ENCODE measurements around the gene ZNF385D.
"Not testable (repeated sequence)": the region's sequence is repeated elsewhere in the genome, so short reads cannot be mapped to it uniquely, and the experiment has no call there.

ZNF385D gene

GRCh38 chr3:21390856-21391255 is 360.2 kb downstream of the ZNF385D start:
- DNase-seq = no peak

- DNase-seq = no peak
Observed at GRCh38 chr3:21390136-21390535, 360.9 kb downstream of the ZNF385D start.

- DNase-seq = not testable (repeated sequence)
Observed at GRCh38 chr3:21387142-21387826, 363.7 kb downstream of the ZNF385D start.

GRCh38 chr3:21378036-21378435 is 373.0 kb downstream of the ZNF385D start:
- DNase-seq = not testable (repeated sequence)

- DNase-seq = no peak
Observed at GRCh38 chr3:21377071-21377769, 373.8 kb downstream of the ZNF385D start.

- no peak for DNase-seq
Observed at GRCh38 chr3:21372316-21372715, 378.7 kb downstream of the ZNF385D start.
